Body of pancreas (tissue), 4 donors: ENCODE data around the gene GIT2.

Experiments used
- CTCF ChIP-seq, 7 experiments: fragments of 450-650 bp in 4 of 7; fragments of 200-600 bp in 3 of 7; sonication (generic) in 3 of 7; IDR thresholded peaks; one replicate each; pipeline ENCODE4 v1.5.1; 2016 to 2019; ENCODE audit warnings: antibody characterized with exemption in 7 of 7
- POLR2A ChIP-seq, 3 donors: fragments of 450-650 bp; IDR thresholded peaks; one replicate each; pipeline ENCODE4 v1.6.1; 2016; ENCODE audit warnings: antibody characterized with exemption in 3 of 3, mild to moderate bottlenecking in 2 of 3

- TF ChIP-seq POLR2A (IDR thresholded peaks at IDR 0.05) (no peak), CTCF (IDR thresholded peaks at IDR 0.05) (no peak)
Measured at GRCh38 chr12:109948368-109948767, 47.8 kb downstream of the GIT2 start.
